Prostate gland (tissue), 2 donors: ENCODE results near the gene IRGQ.

ENCODE experiments used
- CTCF ChIP-seq, 4 experiments: fragments of 200-600 bp in 2 of 4; fragments of 450-650 bp in 2 of 4; sonication (generic) in 2 of 4; IDR thresholded peaks; 1 replicate in 3 of 4; 2 replicates in 1 of 4; pipeline ENCODE4 v1.5.1; 2016 to 2019; ENCODE audit warnings: antibody characterized with exemption in 4 of 4, mild to moderate bottlenecking in 2 of 4, moderate library complexity in 2 of 4
- POLR2A ChIP-seq: fragments of 450-650 bp; IDR thresholded peaks from one replicate; pipeline ENCODE4 v1.6.1; 2016; ENCODE audit warnings: antibody characterized with exemption, mild to moderate bottlenecking

- TF ChIP-seq CTCF (IDR thresholded peaks at IDR 0.05) (no peak), POLR2A (no peak)
Measured at GRCh38 chr19:43634872-43635560, 39.1 kb upstream of the IRGQ start.
